IMR-90 (cell line): ENCODE results near the gene POLR3G.

ENCODE experiments used
- BHLHE40 ChIP-seq: fragments of 150-350 bp; IDR thresholded peaks from 2 replicates; pipeline ENCODE4 v1.6.1; 2016; ENCODE audit warnings: mild to moderate bottlenecking, low read depth, low read length
- CEBPB ChIP-seq: IDR thresholded peaks from 2 replicates; pipeline ENCODE4 v1.6.1; 2012; ENCODE audit warnings: low read depth, low read length, improper control_type of control experiment
- MAFK ChIP-seq: IDR thresholded peaks from 2 replicates; pipeline ENCODE4 v1.6.1; 2012; ENCODE audit warnings: low read depth, low read length, improper control_type of control experiment
- MAZ ChIP-seq: IDR thresholded peaks from 2 replicates; pipeline ENCODE4 v1.6.1; 2012; ENCODE audit warnings: low read depth, mild to moderate bottlenecking, low read length, improper control_type of control experiment, moderate library complexity, borderline replicate concordance
- MXI1 ChIP-seq: IDR thresholded peaks from 2 replicates; pipeline ENCODE4 v1.6.1; 2012; ENCODE audit warnings: low read depth, mild to moderate bottlenecking, low read length, moderate library complexity, borderline replicate concordance
- NFE2L2 ChIP-seq: fragments of 150-350 bp; IDR thresholded peaks from 2 replicates; pipeline ENCODE4 v1.6.1; 2016; ENCODE audit warnings: low read depth, mild to moderate bottlenecking, low read length
- POLR2A ChIP-seq: IDR thresholded peaks from 2 replicates; pipeline ENCODE4 v1.6.1; 2012; ENCODE audit warnings: mild to moderate bottlenecking, low read depth, low read length
- RCOR1 ChIP-seq: IDR thresholded peaks from 2 replicates; pipeline ENCODE4 v1.6.1; 2012; ENCODE audit warnings: mild to moderate bottlenecking, low read length, improper control_type of control experiment; ENCODE audit not compliant: insufficient replicate concordance
- RFX5 ChIP-seq: IDR thresholded peaks from 2 replicates; pipeline ENCODE4 v1.8.0; 2012; ENCODE audit warnings: low read depth, mild to moderate bottlenecking, low read length, moderate library complexity
- TF ChIP-seq, protein P1 (sequence below): conservative IDR thresholded peaks from 2 replicates; pipeline ENCODE4 v1.5.1; 2012; ENCODE audit warnings: mild to moderate bottlenecking, low read depth, low read length, improper control_type of control experiment
- TF ChIP-seq, protein P2 (sequence below): fragments of 150-350 bp; IDR thresholded peaks from 2 replicates; pipeline ENCODE4 v1.6.1; 2016; ENCODE audit warnings: low read depth, mild to moderate bottlenecking, low read length, moderate library complexity, borderline replicate concordance
- TF ChIP-seq, protein P3 (sequence below): fragments of 150-350 bp; IDR thresholded peaks from 2 replicates; pipeline ENCODE4 v1.6.1; 2017; ENCODE audit warnings: mild to moderate bottlenecking, antibody characterized with exemption, low read length, low read depth

DNA sequence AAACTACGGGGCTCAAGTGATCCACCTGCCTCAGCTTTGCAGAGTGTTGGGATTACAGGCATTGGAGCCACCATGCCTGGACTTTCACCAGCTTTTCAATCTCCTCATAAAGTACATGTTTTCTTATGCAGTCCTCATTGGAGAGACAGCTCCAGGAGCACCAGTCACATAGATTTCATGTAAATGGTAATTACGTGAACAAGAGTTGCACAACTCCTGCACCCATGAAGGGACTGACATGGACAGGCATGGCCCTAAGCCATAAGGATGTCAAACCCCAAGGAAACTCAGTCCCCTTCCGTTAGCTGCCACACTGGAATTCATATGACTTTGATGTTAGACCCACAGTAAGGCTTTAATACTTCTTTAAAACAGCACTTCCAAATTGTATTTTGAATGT, 76.3 kb downstream of the POLR3G start:
- TF ChIP-seq, protein P1, sequence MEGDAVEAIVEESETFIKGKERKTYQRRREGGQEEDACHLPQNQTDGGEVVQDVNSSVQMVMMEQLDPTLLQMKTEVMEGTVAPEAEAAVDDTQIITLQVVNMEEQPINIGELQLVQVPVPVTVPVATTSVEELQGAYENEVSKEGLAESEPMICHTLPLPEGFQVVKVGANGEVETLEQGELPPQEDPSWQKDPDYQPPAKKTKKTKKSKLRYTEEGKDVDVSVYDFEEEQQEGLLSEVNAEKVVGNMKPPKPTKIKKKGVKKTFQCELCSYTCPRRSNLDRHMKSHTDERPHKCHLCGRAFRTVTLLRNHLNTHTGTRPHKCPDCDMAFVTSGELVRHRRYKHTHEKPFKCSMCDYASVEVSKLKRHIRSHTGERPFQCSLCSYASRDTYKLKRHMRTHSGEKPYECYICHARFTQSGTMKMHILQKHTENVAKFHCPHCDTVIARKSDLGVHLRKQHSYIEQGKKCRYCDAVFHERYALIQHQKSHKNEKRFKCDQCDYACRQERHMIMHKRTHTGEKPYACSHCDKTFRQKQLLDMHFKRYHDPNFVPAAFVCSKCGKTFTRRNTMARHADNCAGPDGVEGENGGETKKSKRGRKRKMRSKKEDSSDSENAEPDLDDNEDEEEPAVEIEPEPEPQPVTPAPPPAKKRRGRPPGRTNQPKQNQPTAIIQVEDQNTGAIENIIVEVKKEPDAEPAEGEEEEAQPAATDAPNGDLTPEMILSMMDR = no peak
- TF ChIP-seq, protein P2, sequence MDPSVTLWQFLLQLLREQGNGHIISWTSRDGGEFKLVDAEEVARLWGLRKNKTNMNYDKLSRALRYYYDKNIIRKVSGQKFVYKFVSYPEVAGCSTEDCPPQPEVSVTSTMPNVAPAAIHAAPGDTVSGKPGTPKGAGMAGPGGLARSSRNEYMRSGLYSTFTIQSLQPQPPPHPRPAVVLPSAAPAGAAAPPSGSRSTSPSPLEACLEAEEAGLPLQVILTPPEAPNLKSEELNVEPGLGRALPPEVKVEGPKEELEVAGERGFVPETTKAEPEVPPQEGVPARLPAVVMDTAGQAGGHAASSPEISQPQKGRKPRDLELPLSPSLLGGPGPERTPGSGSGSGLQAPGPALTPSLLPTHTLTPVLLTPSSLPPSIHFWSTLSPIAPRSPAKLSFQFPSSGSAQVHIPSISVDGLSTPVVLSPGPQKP = no peak
- TF ChIP-seq POLR2A (no peak), MAZ (no peak), RFX5 (no peak), BHLHE40 (no peak), MAFK (no peak), CEBPB (peak; percentile 23; the same call in 1 of the 2 replicates), MXI1 (no peak), NFE2L2 (no peak), RCOR1 (no peak)
- TF ChIP-seq, protein P3, sequence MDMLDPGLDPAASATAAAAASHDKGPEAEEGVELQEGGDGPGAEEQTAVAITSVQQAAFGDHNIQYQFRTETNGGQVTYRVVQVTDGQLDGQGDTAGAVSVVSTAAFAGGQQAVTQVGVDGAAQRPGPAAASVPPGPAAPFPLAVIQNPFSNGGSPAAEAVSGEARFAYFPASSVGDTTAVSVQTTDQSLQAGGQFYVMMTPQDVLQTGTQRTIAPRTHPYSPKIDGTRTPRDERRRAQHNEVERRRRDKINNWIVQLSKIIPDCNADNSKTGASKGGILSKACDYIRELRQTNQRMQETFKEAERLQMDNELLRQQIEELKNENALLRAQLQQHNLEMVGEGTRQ = no peak
